Measurements from ENCODE around the gene DCK. TPM values are rescaled to one million over a fixed set of nuclear protein-coding genes. Genes with fewer than 3 reads are reported as not detected.

The DCK gene
- total RNA-seq, 1 experiment from 2014 or later = 30.7 TPM

GRCh38 chr4:71062436-71062835 lies 69.0 kb downstream of the DCK start:
- DNase-seq (ENCODE audit: low read depth) = no peak

GRCh38 chr4:71063711-71064110 lies 70.3 kb downstream of the DCK start:
- no peak for DNase-seq (ENCODE audit: low read depth)

GRCh38 chr4:71064521-71064920 lies 71.1 kb downstream of the DCK start:
- no peak for DNase-seq (ENCODE audit: low read depth)

GRCh38 chr4:71065991-71066510 lies 72.6 kb downstream of the DCK start:
- DNase-seq (ENCODE audit: low read depth) = no peak

GRCh38 chr4:71066737-71067716 lies 73.6 kb downstream of the DCK start:
- no peak for DNase-seq (ENCODE audit: low read depth)

- no peak for DNase-seq (ENCODE audit: low read depth)
Measured at GRCh38 chr4:71069063-71069462, 75.6 kb downstream of the DCK start.

GRCh38 chr4:71070015-71070414 lies 76.6 kb downstream of the DCK start:
- DNase-seq (ENCODE audit: low read depth) = no peak

- no peak for DNase-seq (ENCODE audit: low read depth)
Measured at GRCh38 chr4:71074452-71075299, 81.2 kb downstream of the DCK start.

Other genes with a start within 250 kb of the DCK start
- gene GRSF1, start 153.8 kb upstream of the DCK start, total RNA-seq (2014; rRNA removed; shearing (Covaris generic)) = 97.5 and 109 TPM in 2 replicates
- gene MOB1B, start 91.3 kb upstream of the DCK start, total RNA-seq (2014; rRNA removed; shearing (Covaris generic)) = 4.4 and 4.5 TPM in 2 replicates

Measured in HT1080 (cell line).